H1 (cell line): ENCODE results near the gene PDE8A. TPM values are rescaled to one million over a fixed set of nuclear protein-coding genes. Genes with fewer than 3 reads are reported as not detected.

Experiments used
- CTCF ChIA-PET: fragments of 300-600 bp; sonication (Branson Sonifier 250); formaldehyde crosslinking; loops from one replicate; lab custom pipeline; 2021; ENCODE audit not compliant: partially characterized antibody; lab: Charles Lee
- POLR2A ChIA-PET: fragments of 300-600 bp; sonication (Branson Sonifier 250); formaldehyde crosslinking; loops from one replicate; lab custom pipeline; 2021; ENCODE audit warnings: inconsistent platforms; ENCODE audit not compliant: partially characterized antibody; lab: Charles Lee
- DNase-seq, 2 experiments: peaks; one replicate each; pipeline versions ENCODE4 v3.0.0 to v3.0.0-alpha.2; 2010 to 2022; ENCODE audit warnings: low spot score in 2 of 2, low read depth in 1 of 2, mixed read lengths in 1 of 2
- FAIRE-seq: peaks from 2 replicates; lab custom pipeline; 2011; peaks lifted over from hg19 to GRCh38; lab: Jason Lieb, UNC
- H2AFZ ChIP-seq: 2 replicates; pipeline ENCODE4 v1.8.1; 2012; ENCODE audit warnings: low read length, inconsistent platforms
- H2AK5ac ChIP-seq: 2 replicates; pipeline ENCODE4 v1.6.1; 2013; ENCODE audit warnings: low read depth, low read length
- H2BK120ac ChIP-seq: replicated peaks from 2 replicates; pipeline ENCODE3; 2013; ENCODE audit warnings: low read depth, low read length, inconsistent platforms
- H2BK12ac ChIP-seq: 2 replicates; pipeline ENCODE4 v1.6.1; 2013; ENCODE audit warnings: low read depth, low read length
- H2BK15ac ChIP-seq: 2 replicates; pipeline ENCODE4 v1.6.1; 2013; ENCODE audit warnings: low read length
- H2BK20ac ChIP-seq: 2 replicates; pipeline ENCODE4 v1.6.1; 2013; ENCODE audit warnings: low read length
- H2BK5ac ChIP-seq: 2 replicates; pipeline ENCODE4 v1.6.1; 2013; ENCODE audit warnings: low read depth, low read length
- H3K14ac ChIP-seq: 2 replicates; pipeline ENCODE4 v1.6.1; 2013; ENCODE audit warnings: inconsistent platforms; ENCODE audit not compliant: insufficient read length
- H3K18ac ChIP-seq: 2 replicates; pipeline ENCODE4 v1.6.1; 2013; ENCODE audit warnings: low read length; ENCODE audit errors: extremely low read depth
- H3K23ac ChIP-seq: 2 replicates; pipeline ENCODE4 v1.6.1; 2013; ENCODE audit warnings: inconsistent platforms; ENCODE audit not compliant: insufficient read length
- H3K23me2 ChIP-seq: 2 replicates; pipeline ENCODE4 v1.6.1; 2013; ENCODE audit warnings: low read depth, low read length
- H3K27ac ChIP-seq: 2 replicates; pipeline ENCODE4 v1.6.1; 2011; ENCODE audit warnings: low read depth, low read length, inconsistent platforms
- H3K27me3 ChIP-seq, 4 experiments: replicated peaks in 1 of 4; 1 replicate in 1 of 4; 2 replicates in 3 of 4; pipeline versions ENCODE4 v1.6.1 to v1.8.1; 2011 to 2013; ENCODE audit warnings: low read length in 3 of 4, mild to moderate bottlenecking in 3 of 4, inconsistent platforms in 2 of 4, mixed read lengths in 2 of 4, moderate library complexity in 1 of 4; ENCODE audit not compliant: control insufficient read depth in 3 of 4, insufficient read depth in 3 of 4; ENCODE audit errors: extremely low read depth in 1 of 4
- H3K36me3 ChIP-seq, 4 experiments: 2 replicates each; pipeline versions ENCODE4 v1.6.1 to v1.8.1; 2011 to 2013; ENCODE audit warnings: mild to moderate bottlenecking in 4 of 4, low read length in 3 of 4, moderate library complexity in 2 of 4, control low read depth in 1 of 4, inconsistent platforms in 1 of 4; ENCODE audit not compliant: insufficient read depth in 4 of 4, control insufficient read depth in 2 of 4
- H3K4ac ChIP-seq: replicated peaks from 2 replicates; pipeline ENCODE3; 2013; ENCODE audit warnings: low read length, low read depth, mixed read lengths, inconsistent platforms; ENCODE audit not compliant: insufficient read length
- H3K4me1 ChIP-seq, 4 experiments: replicated peaks in 1 of 4; 1 replicate in 1 of 4; 2 replicates in 3 of 4; pipeline versions ENCODE4 v1.6.1 to v1.8.1; 2011 to 2013; ENCODE audit warnings: low read length in 3 of 4, inconsistent platforms in 2 of 4, mixed read lengths in 1 of 4; ENCODE audit not compliant: insufficient read depth in 4 of 4, control insufficient read depth in 3 of 4
- H3K4me2 ChIP-seq, 2 experiments: 2 replicates each; pipeline versions ENCODE4 v1.6.1 to v1.8.1; 2011 to 2013; ENCODE audit warnings: low read depth in 2 of 2, low read length in 2 of 2, control low read depth in 1 of 2, inconsistent platforms in 1 of 2, mild to moderate bottlenecking in 1 of 2; ENCODE audit not compliant: insufficient read depth in 1 of 2
- H3K4me3 ChIP-seq, 4 experiments: fragments of 200-600, 300-600 bp in 1 of 4; sonication (generic), shearing (Covaris generic), sonication (Bioruptor Twin) in 1 of 4; 2 replicates each; pipeline versions ENCODE4 v1.5.1 to v1.8.1; 2011 to 2016; ENCODE audit warnings: low read length in 4 of 4, low read depth in 3 of 4, control low read depth in 2 of 4, inconsistent platforms in 2 of 4, mild to moderate bottlenecking in 2 of 4, mixed read lengths in 1 of 4, moderate library complexity in 1 of 4; ENCODE audit not compliant: insufficient read depth in 2 of 4; ENCODE audit errors: extremely low read depth in 1 of 4
- H3K56ac ChIP-seq: replicated peaks from 2 replicates; pipeline ENCODE3; 2013; ENCODE audit warnings: low read depth, mild to moderate bottlenecking, mixed read lengths, low read length, inconsistent platforms; ENCODE audit not compliant: insufficient read length
- H3K79me1 ChIP-seq: 2 replicates; pipeline ENCODE4 v1.6.1; 2013; ENCODE audit warnings: low read depth, low read length, control low read depth
- H3K79me2 ChIP-seq, 2 experiments: 2 replicates each; pipeline versions ENCODE4 v1.6.1 to v1.8.1; 2012 to 2013; ENCODE audit warnings: low read length in 2 of 2, mild to moderate bottlenecking in 2 of 2, inconsistent platforms in 1 of 2; ENCODE audit not compliant: insufficient read depth in 2 of 2, control insufficient read depth in 1 of 2
- H3K9ac ChIP-seq, 4 experiments: replicated peaks in 1 of 4; 1 replicate in 1 of 4; 2 replicates in 3 of 4; pipeline versions ENCODE4 v1.6.1 to v1.8.1; 2011 to 2013; ENCODE audit warnings: low read depth in 3 of 4, low read length in 3 of 4, control low read depth in 2 of 4, mild to moderate bottlenecking in 2 of 4, moderate library complexity in 2 of 4, inconsistent platforms in 1 of 4; ENCODE audit errors: extremely low read depth in 1 of 4
- H3K9me3 ChIP-seq, 2 experiments: 2 replicates each; pipeline versions ENCODE4 v1.6.1 to v1.8.1; 2012 to 2013; ENCODE audit warnings: mild to moderate bottlenecking in 2 of 2, moderate library complexity in 2 of 2, control low read depth in 1 of 2, inconsistent platforms in 1 of 2, low read depth in 1 of 2, low read length in 1 of 2, mixed read lengths in 1 of 2; ENCODE audit not compliant: insufficient read depth in 2 of 2
- H4K20me1 ChIP-seq, 2 experiments: replicated peaks in 1 of 2; 2 replicates each; pipeline versions ENCODE3 to v1.8.1; 2011 to 2013; ENCODE audit warnings: inconsistent platforms in 2 of 2, low read length in 2 of 2, mild to moderate bottlenecking in 1 of 2; ENCODE audit not compliant: insufficient read depth in 2 of 2, control insufficient read depth in 1 of 2
- H4K5ac ChIP-seq: 2 replicates; pipeline ENCODE4 v1.6.1; 2013; ENCODE audit warnings: low read length, low read depth, mixed read lengths, inconsistent platforms; ENCODE audit not compliant: insufficient read length
- H4K8ac ChIP-seq: 2 replicates; pipeline ENCODE4 v1.8.0; 2013; ENCODE audit warnings: mild to moderate bottlenecking, moderate library complexity, low read length, inconsistent platforms; ENCODE audit not compliant: insufficient read depth; ENCODE audit errors: extremely low read depth
- H4K91ac ChIP-seq: replicated peaks from 2 replicates; pipeline ENCODE3; 2013; ENCODE audit warnings: low read length, mixed read lengths, inconsistent platforms; ENCODE audit not compliant: insufficient read length
- EP300 ChIP-seq, 2 experiments: IDR thresholded peaks; 1 replicate in 1 of 2; 2 replicates in 1 of 2; pipeline ENCODE4 v1.6.1; 2011 to 2012; ENCODE audit warnings: low read depth in 2 of 2, low read length in 2 of 2, mild to moderate bottlenecking in 2 of 2, borderline replicate concordance in 1 of 2, inconsistent platforms in 1 of 2, moderate library complexity in 1 of 2
- MAFK ChIP-seq: IDR thresholded peaks from 2 replicates; pipeline ENCODE4 v1.6.1; 2012; ENCODE audit warnings: low read depth, mild to moderate bottlenecking, improper control_type of control experiment, low read length
- RBBP5 ChIP-seq: IDR thresholded peaks from 2 replicates; pipeline ENCODE4 v1.7.1; 2012; ENCODE audit warnings: low read depth, mild to moderate bottlenecking, inconsistent platforms, low read length, moderate library complexity, borderline replicate concordance
- SAP30 ChIP-seq: fragments of 300-600 bp; sonication (generic); IDR thresholded peaks from 2 replicates; pipeline ENCODE4 v1.7.1; 2012; ENCODE audit warnings: low read length, moderate library complexity, mild to moderate bottlenecking, inconsistent platforms; ENCODE audit not compliant: insufficient read depth, insufficient replicate concordance
- SIRT6 ChIP-seq: IDR thresholded peaks from one replicate; pipeline ENCODE4 v1.7.1; 2012; ENCODE audit warnings: low read length, inconsistent platforms
- SIX5 ChIP-seq: IDR thresholded peaks from 2 replicates; pipeline ENCODE4 v1.6.1; 2011; ENCODE audit warnings: mild to moderate bottlenecking, low read depth, low read length
- TAF1 ChIP-seq: IDR thresholded peaks from 2 replicates; pipeline ENCODE4 v1.6.1; 2011; ENCODE audit warnings: mild to moderate bottlenecking, low read depth, low read length
- WGBS, 2 experiments: shearing (Covaris generic) in 1 of 2; methylation state at CpG; one replicate each; pipeline versions ENCODE4 v1.1.6 to v1.1.7; 2013 to 2015; ENCODE audit warnings: low lambda C conversion rate in 2 of 2, mixed read lengths in 2 of 2, inconsistent platforms in 1 of 2, low coverage in 1 of 2, missing lambda C conversion rate in 1 of 2; ENCODE audit not compliant: insufficient replicate concordance in 2 of 2, insufficient coverage in 1 of 2, insufficient read length in 1 of 2; ENCODE audit errors: extremely low coverage in 1 of 2, missing lambda C conversion rate in 1 of 2; 5-methylcytosine and 5-hydroxymethylcytosine counted together
- polyA plus RNA-seq, 7 experiments: library from polyadenylated mRNA; depleted of rRNA in 3 of 7; stranded (reverse) in 5 of 7; unstranded in 2 of 7; fragments of >200 nt in 5 of 7; fragments of 200-250 nt in 2 of 7; gene quantifications; 1 replicate in 5 of 7; 2 replicates in 1 of 7; 4 replicates in 1 of 7; pipeline versions ENCODE4 v1.2.1 to v1.2.3, GENCODE V29; 2011 to 2013; ENCODE audit warnings: missing spikeins in 2 of 7, mixed read lengths in 2 of 7
- total RNA-seq: library from RNA; stranded (reverse); fragmentation: NEBNext Ultra II Directional; extraction: Animal tissue kit (Norgen Biotek cat#: 25700); gene quantifications from 2 replicates; pipeline ENCODE4 v1.2.1, GENCODE V29; 2021
- TF ChIP-seq, protein P1 (sequence below): IDR thresholded peaks from 2 replicates; pipeline ENCODE4 v1.6.1; 2012; ENCODE audit warnings: low read length, inconsistent platforms
- TF ChIP-seq, protein P2 (sequence below): IDR thresholded peaks from 2 replicates; pipeline ENCODE4 v1.6.1; 2012; ENCODE audit warnings: inconsistent platforms

The PDE8A gene
- total and polyA plus RNA-seq, 2 of the 8 experiments (the other 6 are each of a cell fraction or from before 2014, with no cell fraction given) = 6.9 to 7.8 TPM

DNA sequence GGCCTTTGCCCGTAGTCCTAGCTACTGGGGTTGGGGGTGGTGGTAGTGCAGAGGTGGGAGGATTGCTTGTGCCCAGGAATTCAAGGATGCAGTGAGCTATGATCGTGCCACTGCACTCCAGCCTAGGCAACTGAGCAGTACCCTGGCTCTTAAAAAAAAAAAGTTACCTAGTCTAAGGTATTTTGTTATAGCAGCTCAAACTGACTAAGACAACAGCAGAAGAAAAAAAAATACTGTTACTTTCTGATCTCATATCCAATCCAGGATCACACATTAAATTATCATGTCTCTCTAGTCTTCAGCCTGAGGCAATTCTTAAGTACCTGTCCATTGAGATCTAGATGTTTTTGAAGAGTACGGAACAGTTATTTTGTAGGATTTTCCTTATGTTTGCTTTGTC lies 39.8 kb downstream of the PDE8A start:
- no peak for TF ChIP-seq EP300 (IDR thresholded peaks at IDR 0.05; ENCODE audit: borderline replicate concordance in 1 of 2, low read depth in 2 of 2, low read length in 2 of 2)
- TF ChIP-seq, protein P1, sequence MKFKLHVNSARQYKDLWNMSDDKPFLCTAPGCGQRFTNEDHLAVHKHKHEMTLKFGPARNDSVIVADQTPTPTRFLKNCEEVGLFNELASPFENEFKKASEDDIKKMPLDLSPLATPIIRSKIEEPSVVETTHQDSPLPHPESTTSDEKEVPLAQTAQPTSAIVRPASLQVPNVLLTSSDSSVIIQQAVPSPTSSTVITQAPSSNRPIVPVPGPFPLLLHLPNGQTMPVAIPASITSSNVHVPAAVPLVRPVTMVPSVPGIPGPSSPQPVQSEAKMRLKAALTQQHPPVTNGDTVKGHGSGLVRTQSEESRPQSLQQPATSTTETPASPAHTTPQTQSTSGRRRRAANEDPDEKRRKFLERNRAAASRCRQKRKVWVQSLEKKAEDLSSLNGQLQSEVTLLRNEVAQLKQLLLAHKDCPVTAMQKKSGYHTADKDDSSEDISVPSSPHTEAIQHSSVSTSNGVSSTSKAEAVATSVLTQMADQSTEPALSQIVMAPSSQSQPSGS = no peak
- no peak for TF ChIP-seq TAF1
- no peak for TF ChIP-seq SIRT6
- TF ChIP-seq RBBP5 = no peak
- no peak for TF ChIP-seq SAP30
- TF ChIP-seq MAFK = no peak
- TF ChIP-seq SIX5 = no peak
- TF ChIP-seq, protein P2, sequence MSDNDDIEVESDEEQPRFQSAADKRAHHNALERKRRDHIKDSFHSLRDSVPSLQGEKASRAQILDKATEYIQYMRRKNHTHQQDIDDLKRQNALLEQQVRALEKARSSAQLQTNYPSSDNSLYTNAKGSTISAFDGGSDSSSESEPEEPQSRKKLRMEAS = no peak
- FAIRE-seq = no peak

More for the DNA sequence above, 39.8 kb downstream of the PDE8A start:
- H2BK15ac ChIP-seq = no peak overlapping the region
- no peak overlapping the region for H2BK12ac ChIP-seq
- H2BK5ac ChIP-seq = no peak overlapping the region
- no peak overlapping the region for H3K4me2 ChIP-seq
- no peaks in the 10 kb centered on the region for H3K9me3 ChIP-seq
- no peak overlapping the region for H2BK20ac ChIP-seq
- H4K20me1 ChIP-seq = no peaks in the 10 kb centered on the region
- H3K56ac ChIP-seq = no peak overlapping the region
- no peak overlapping the region for H2BK120ac ChIP-seq
- 89% methylated on average over 3 of the region's 3 CpGs; no CpG with 5 or more reads in 1 of the 2 experiments for WGBS, 2 experiments
- no peaks in the 10 kb centered on the region for H3K27me3 ChIP-seq
- no peaks in the 10 kb centered on the region for H3K23me2 ChIP-seq
- H3K4ac ChIP-seq = no peak overlapping the region
- H2AFZ ChIP-seq = no peak overlapping the region
- CTCF ChIA-PET = interaction anchor here (0.7 to 1.8 kb wide), 10 partner anchors 8 to 605 kb away, joined by 3 to 5 read pairs (median 3); no protein-coding TSS in a partner anchor
- H4K91ac ChIP-seq = no peak overlapping the region
- no peaks in the 10 kb centered on the region; the same call in 1 of the 2 replicates for H3K79me1 ChIP-seq
- no peak overlapping the region for H3K27ac ChIP-seq
- no peak overlapping the region for H3K23ac ChIP-seq
- H3K4me1 ChIP-seq = peaks cover 0 to 4% (median 0%) of the 10 kb centered on the region in 4 experiments; a peak in 3 of 7 replicates
- H3K14ac ChIP-seq = no peak overlapping the region
- no peak overlapping the region for H4K8ac ChIP-seq
- H3K36me3 ChIP-seq = no peaks in the 10 kb centered on the region
- no peak overlapping the region for H3K4me3 ChIP-seq
- DNase-seq = no peak
- POLR2A ChIA-PET = no interaction called here
- H3K18ac ChIP-seq = no peak overlapping the region
- H3K9ac ChIP-seq = no peak overlapping the region
- no peak overlapping the region for H2AK5ac ChIP-seq
- peaks cover 0 to 5% of the 10 kb centered on the region in 2 experiments; a peak in 1 of 4 replicates for H3K79me2 ChIP-seq
- H4K5ac ChIP-seq = no peak overlapping the region
